DMS79 treated with DMSO at 0.1 percent for 48 hours (cell line): Measurements from ENCODE around the gene PFKM.

Source experiments
- DNase-seq: peaks from one replicate; lab custom pipeline; 2025; lab: John Stamatoyannopoulos, UW

PFKM gene

GRCh38 chr12:48187916-48188695 lies 68.9 kb downstream of the PFKM start:
- no peak for DNase-seq

- peak; percentile 76 for DNase-seq
Observed at GRCh38 chr12:48189331-48190125, 70.4 kb downstream of the PFKM start.

DNA sequence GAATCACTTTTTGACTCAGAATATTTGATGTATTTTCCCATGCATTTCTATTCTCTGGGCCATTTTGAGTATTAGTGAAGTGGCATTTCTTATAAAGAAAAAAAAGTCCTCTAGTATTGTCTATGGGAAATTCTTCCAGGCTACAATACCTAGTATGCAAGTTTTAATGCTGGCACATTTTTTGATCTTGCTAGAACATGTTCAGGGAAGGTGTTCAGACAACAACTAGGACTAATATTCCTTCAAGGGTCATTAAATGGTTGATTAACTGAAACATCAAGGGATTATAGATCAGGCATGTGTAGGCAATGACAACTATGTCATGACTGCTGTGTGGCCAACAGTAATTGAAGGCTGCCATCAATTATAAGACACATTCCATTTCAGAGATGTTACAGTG lies 71.9 kb downstream of the PFKM start:
- DNase-seq: no peak

DNA sequence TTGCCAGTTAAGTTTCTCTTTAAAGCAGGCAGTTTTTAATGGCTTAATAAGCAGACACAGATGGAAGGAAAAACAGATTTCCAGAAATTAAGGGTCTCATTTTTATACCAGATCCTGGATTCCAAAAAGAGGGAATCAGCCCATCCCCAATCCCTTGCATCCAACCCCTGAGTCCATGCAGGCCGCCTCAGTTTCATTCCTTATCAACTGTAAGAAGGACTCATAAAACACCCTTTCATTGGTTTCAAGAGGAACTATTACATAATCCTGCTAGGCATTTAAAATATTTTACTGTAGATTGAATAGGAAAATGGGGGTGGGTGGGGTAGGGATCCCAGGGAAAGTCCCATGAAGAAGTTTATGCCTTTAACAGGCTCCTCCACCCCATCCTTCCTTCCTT lies 73.7 kb downstream of the PFKM start:
- DNase-seq: no peak

GRCh38 chr12:48193623-48194022 lies 74.5 kb downstream of the PFKM start:
- peak; percentile 89 for DNase-seq

DNA sequence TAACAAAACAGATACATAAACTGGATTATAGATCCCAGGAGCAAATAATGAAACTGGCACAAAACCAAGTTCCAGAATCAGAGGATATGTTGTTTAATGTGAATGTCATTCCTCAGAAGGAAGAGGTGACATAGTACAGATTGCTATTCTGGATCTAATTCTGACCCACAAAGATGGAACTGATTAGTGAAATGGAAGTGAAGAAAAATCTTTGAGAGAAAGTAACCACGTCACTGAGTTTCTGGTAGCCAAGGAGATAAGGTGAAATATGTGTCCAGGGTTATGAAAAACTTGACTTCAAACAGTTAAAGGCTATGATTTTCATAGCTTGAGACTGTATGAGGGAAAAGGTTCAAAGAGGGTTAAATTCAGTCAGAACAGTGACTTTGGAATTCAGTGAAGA lies 75.6 kb downstream of the PFKM start:
- DNase-seq: no peak
